NCI-H2107 (cell line): ENCODE results near the gene SMC5.
"Not testable (repeated sequence)": the region's sequence is repeated elsewhere in the genome, so short reads cannot be mapped to it uniquely, and the experiment has no call there.

Experiments
- DNase-seq: peaks from one replicate; lab custom pipeline; 2025; lab: John Stamatoyannopoulos, UW

The SMC5 gene

GRCh38 chr9:70367305-70367930 is 108.6 kb downstream of the SMC5 start:
- no peak for DNase-seq

- no peak for DNase-seq
These were observed 116.3 kb downstream of the SMC5 start for GRCh38 chr9:70374962-70375618.

GRCh38 chr9:70382046-70382708 is 123.4 kb downstream of the SMC5 start:
- no peak for DNase-seq

- no peak for DNase-seq
These were observed 124.2 kb downstream of the SMC5 start for GRCh38 chr9:70382709-70383605.

- no peak for DNase-seq
These were observed 126.6 kb downstream of the SMC5 start for GRCh38 chr9:70385426-70385825.

GRCh38 chr9:70387663-70388062 is 128.9 kb downstream of the SMC5 start:
- DNase-seq: no peak

GRCh38 chr9:70389188-70389587 is 130.4 kb downstream of the SMC5 start:
- DNase-seq: no peak

GRCh38 chr9:70389621-70390266 is 131.0 kb downstream of the SMC5 start:
- no peak for DNase-seq

- no peak for DNase-seq
These were observed 132.2 kb downstream of the SMC5 start for GRCh38 chr9:70390933-70391341.

GRCh38 chr9:70392189-70392588 is 133.4 kb downstream of the SMC5 start:
- DNase-seq: no peak

GRCh38 chr9:70392850-70393249 is 134.1 kb downstream of the SMC5 start:
- no peak for DNase-seq

- no peak for DNase-seq
These were observed 136.9 kb downstream of the SMC5 start for GRCh38 chr9:70395652-70396051.

- DNase-seq: no peak
These were observed 139.4 kb downstream of the SMC5 start for GRCh38 chr9:70398145-70398556.

GRCh38 chr9:70399141-70399540 is 140.4 kb downstream of the SMC5 start:
- no peak for DNase-seq

- no peak for DNase-seq
These were observed 141.5 kb downstream of the SMC5 start for GRCh38 chr9:70400107-70400892.

GRCh38 chr9:70401241-70401640 is 142.5 kb downstream of the SMC5 start:
- DNase-seq: not testable (repeated sequence)

GRCh38 chr9:70402213-70402612 is 143.4 kb downstream of the SMC5 start:
- no peak for DNase-seq

GRCh38 chr9:70403166-70403565 is 144.4 kb downstream of the SMC5 start:
- no peak for DNase-seq

GRCh38 chr9:70403618-70404025 is 144.8 kb downstream of the SMC5 start:
- no peak for DNase-seq

GRCh38 chr9:70404261-70404660 is 145.5 kb downstream of the SMC5 start:
- DNase-seq: no peak
